NAMALWA (cell line): ENCODE measurements around the gene PTPN1.

Experiments used
- DNase-seq: peaks from one replicate; pipeline ENCODE4 v3.0.0-alpha.2; 2015; ENCODE audit warnings: low spot score

The PTPN1 gene

DNA sequence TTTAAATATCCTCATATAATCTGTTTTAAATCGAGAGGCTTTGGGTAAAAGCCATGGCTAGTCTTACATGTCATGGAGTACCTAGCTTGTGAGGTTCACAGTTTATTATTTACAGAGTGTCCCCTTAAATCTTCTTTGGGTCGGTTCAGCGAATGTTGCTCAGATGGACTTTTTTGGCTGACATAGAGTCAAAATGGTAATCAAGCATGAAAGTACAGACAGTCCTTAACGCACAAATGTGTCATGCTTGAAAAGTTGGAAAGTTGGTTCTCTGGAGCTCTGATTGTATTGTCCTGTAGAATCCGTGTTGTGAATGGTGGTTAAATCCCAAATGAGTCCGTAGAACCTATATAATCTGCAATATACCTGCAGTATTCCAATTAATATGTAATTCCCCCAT lies 22.0 kb downstream of the PTPN1 start:
- no peak for DNase-seq

DNA sequence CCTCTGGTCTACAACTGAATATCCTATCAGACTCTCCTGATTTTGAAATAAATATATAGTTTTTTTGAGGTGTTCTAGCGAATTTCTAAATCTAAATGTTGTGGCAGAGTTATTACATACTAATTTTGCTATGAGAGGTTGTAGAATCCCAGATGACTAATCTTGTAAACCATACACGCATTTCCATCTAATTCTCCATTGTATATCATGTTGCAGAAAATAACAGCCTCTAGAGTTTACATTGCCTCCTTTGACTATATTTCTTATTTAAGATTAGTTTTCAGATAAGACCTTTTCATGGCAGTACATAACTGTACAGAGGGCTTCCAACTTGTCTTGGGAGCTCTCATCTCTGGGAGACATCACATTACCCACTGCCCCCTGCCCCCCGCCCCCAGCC lies 22.9 kb downstream of the PTPN1 start:
- DNase-seq = no peak

DNA sequence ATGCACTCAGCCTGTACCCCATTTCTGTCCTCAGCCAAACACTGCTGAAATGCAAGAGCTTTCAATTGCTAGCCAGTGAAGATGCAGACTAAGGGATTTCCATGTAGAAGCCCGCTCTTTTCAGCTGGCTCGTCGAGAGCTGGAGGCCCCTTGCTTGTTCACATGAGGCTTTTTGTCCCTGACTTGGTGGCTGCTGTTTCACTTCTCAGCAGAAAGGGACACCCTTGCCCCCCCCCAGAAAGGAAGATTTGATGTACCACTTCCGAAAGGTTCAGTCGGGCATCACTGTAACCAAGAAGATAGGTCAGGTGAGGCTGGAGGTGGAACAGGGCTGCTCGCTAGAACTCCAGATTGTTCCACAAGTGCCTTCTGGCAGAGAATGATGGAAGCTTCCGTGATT lies 23.3 kb downstream of the PTPN1 start:
- no peak for DNase-seq

DNA sequence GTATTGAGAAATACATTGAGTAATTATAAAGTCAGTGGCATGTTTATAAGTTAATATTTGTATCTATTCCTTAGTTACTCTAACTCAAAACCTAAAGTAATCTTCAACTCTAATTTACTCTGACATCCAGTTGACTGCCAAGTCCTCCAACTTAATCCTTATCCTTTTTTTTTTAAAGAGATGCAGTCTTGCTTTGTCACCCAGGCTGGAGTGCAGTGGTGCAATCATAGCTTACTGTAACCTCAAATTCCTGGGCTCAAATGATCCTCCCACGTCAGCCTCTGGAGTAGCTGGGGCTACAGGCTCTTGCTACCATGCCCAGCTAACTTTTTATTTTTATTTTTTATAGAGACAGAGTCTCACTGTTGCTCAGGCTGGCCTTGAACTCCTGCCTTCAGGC lies 24.4 kb downstream of the PTPN1 start:
- DNase-seq = no peak

DNA sequence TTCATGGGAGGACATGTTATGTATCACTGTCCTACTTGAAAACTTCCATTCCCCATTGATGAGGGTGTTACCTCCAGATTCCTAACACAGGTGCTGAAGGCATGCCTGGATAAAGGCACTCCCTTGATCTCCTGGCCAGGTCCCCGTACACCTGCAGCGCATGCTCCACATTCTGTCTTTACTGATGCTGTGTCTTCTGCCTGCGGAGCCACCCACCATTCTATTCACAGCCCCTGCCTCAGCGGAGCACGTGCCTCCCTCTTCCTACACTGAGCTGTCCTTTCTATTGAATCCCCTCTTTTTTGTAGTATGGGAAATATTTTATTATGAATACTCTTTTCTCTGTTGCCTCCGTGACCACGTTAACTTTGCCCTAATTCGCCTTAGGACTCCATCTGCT lies 25.0 kb downstream of the PTPN1 start:
- DNase-seq = no peak

DNA sequence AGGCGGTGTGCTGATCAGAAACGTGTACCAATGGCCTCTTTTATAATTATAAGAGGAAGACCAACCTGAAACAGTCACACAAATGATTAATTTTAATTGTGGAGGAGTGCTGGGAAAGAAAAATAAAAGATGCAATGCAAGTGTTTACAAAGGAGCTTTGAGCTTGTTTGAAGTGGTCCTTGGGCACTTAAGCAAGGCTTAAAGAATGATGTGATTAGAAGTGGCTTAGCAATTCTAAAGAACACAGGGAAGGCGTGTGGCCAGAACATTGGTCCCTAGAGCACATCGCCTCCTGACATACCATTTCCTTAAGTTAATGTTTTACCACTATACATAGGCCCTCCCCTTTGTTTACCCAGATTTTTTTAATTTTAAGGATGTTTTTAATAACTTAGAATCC lies 26.1 kb downstream of the PTPN1 start:
- DNase-seq = no peak

DNA sequence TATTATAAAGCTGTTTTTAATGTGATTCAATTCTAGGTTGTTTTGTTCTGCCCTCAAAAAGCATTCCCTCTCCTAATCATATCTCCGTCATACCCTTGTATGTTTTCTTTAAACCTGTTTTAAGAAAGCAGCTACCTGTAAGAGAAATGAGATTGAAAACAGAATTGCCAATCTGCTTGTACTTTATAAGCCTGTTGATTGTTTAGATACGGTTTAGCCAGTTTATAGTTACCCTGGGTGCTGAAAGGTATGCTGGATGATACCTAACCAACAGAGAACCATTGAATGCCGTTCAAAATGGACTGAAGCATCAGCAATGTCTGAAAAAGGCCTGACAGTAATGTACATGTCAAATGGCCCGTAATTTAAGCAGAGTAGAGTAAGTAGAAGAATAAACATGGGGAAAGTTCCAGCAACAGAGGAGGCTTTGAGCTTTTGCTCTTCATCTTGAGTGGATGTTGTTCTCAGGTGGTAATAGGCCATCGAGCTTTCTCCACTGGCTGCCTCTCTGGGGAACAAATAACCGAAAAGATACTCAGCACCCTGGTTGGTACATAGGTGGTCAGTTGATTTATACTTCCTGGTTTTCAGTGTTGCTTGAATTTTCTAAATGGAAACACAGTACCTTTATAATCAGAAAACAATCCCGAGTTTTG lies 27.5 kb downstream of the PTPN1 start:
- DNase-seq = no peak

DNA sequence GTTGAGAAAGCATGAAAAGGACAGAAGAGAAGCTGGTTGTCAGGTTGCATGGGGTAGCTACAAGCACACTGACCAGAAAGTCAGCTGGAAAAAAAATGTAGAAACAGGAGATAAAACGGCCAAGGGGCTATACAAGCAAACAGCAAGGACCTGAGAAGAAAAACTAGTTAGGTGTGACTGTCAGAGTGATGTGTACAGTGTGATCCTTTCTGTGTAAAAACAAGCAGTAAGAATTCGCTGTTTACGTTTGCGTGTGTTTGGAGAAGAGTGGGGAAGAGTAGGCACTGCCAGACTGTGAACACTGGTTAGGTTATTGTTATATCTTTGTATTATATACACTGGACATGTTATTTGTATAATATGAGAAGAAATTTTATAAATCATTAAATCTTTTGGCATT lies 28.1 kb downstream of the PTPN1 start:
- DNase-seq = no peak

DNA sequence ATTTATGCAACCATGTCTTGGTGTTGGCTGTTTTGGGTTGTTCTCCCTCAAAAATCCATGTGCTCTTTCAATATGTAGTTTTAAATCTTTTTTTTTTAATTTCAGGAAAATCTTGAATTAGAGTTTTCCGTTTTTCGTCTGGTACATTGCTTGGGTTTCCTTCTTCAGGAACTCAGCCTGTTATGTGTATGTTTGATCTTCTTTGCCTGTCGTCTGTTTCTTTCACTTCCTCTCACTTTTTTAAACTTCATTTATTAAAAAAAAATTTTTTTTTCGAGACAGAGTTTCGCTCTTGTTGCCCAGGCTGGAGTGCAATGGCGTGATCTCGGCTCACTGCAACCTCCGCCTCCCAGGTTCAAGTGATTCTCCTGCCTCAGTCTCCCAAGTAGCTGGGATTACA lies 29.6 kb downstream of the PTPN1 start:
- DNase-seq = peak; percentile 56

DNA sequence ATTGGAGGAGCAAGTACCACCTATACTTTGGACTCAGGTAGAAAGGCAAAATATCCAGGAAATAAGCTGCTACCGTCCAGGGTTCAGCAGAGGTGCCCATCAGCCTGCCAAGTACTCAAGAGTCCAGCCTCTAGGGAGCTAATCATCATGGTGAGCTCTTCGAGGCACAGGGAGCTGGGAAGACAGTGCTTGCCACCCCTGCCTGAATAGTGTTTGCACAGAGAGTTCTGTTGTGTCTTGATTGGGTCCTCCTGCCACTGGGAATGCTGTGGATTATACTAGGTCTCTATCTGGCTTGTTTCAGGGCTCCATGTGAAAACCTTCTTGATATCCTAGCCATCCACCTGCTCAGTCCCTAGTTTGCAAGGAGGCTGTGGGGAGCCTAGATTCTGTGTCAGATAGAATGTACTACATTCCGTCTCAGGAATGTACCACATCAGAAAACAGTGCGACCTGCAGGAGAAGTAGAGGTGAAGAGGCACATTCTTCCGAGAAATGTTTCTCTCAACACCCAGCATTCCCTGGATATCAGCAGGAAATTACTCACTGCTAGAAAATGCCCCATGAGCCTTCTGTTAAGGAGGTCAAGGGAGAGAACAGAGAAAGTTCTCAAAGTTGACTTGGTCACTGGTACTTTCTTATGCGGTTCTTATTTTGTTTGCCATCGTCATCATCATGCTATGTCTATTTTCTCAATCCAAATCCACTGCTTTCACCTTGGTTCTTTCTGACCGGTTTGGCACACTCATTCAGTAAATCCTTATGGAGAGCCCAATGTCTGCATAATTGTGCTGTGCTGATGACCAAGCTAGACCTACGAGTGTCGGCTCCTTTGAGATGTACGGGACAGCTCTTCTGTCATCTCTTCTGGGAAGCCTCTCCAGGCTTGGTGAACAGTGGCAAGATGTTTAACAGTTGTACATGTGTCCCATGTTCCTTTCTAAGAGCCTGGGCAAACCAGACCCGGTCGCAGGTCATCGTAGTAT lies 30.7 kb downstream of the PTPN1 start:
- no peak for DNase-seq

DNA sequence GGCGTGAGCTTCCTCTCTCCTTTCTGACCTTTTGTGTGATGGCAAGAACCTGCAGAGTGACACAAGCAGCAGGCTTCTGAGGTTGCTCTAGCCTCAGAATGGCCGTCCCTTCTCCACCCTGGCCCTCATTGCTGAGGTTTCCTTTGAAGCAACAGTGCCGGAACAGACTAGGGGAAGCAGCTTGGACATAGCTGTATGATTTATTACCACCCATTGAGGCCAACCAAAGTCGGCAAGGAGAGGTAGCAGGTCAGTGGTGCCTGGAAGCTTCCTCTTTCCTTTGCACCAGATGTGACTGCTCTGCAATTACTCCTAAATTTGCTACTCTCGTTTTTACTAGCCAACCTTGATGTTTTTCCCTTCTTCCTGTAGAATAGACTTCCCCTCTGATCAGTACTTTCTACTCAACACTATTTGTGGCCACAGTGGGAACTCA lies 31.4 kb downstream of the PTPN1 start:
- DNase-seq = peak; percentile 77

DNA sequence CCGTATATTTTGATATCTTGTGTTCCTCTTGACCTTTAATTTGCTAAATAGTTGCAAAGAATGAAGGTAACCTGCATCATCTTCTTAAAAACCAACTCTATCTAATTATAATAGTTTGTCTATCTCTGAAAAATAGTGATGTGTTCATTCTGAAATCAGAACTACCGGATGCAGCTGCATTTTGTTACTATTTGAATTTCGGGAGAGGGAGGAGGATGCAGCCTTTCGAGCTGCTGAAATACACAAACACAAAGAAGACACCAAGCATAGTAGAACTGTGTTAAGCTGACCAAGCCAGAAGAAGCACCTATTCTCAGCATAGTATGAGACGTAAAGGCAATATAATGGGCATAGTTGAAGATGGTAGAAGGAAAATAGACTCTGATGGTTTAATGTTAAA lies 33.1 kb downstream of the PTPN1 start:
- DNase-seq = peak; percentile 61

DNA sequence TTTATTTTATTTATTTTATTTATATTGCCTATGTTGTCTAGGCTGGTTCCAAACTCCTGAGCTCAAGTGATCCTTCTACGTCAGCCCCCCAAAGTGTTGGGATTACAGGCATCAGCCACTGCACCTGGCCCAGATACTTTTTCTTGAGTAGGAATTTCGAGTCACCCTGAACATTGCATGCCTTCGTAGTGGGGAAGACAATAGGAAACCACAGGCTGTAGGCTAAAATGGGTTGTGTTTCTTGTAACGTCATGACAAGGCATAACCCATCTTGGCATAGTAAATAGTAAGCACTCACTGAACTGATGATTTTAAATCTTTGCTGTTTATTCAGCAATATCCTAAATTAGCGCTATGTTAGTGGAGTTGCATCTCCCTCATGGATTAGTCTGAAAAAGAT lies 34.9 kb downstream of the PTPN1 start:
- no peak for DNase-seq

DNA sequence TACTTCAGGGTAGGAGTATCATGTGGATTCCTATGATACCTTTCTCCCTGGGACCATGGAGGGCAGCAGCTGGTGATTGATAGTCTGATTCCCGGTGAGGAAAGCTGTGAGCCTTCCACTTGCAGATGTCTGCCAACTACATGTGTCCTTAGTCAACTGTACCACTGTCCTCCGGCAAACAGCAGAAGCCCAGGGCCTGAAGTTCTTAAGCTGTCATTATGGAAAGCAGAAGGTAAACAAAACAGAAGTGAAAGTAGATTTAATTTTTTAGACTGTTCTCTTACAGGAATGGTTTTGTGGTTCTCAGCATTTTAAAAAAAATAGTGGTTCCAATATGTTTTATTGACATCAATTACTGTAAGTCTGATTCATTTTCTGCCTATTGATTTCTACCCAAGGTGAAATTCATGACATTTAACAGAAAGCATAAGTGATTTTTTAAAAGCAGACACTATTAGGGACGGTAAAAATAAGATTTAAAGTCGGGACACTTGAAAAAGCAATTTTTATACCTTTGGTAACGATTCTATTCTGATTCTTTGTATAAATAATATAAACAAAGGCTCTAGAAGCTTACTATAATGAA lies 36.6 kb downstream of the PTPN1 start:
- peak; percentile 73 for DNase-seq

DNA sequence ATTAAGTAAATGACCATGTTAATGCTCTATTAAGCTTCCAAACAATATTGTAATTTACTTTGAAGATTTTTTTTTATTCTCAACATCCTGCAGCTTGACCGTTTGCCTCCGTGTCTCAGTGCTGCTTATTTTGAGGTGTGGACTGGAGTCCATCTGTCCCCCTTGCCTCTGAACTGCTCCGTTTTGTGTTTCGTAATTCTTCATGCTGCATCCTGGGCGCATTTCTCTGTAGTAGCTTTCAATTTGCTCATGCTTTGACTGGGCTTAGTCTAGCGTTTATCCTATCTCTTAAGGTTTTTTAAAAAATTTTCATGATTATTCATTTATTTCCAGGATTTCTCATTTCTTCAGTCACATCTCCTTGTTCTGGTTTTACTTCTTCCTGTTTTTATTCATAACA lies 37.8 kb downstream of the PTPN1 start:
- DNase-seq = no peak

DNA sequence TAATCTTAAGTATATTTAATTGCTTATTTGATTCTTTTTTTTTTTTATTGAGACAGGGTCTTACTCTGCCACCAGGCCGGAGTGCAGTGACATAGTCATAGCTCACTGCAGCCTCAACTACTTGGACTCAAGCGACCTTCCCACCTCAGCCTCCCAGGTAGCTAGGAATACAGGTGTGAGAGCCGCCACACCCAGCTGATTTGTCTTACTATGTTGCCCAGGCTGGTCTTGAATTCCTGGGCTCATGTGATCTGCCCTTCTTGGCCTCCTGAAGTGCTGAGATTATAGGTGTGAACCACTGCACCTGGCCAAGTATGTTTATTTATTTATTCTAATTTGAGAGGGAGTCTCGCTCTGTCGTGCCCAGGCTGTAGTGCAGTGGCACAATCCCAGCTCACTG lies 38.2 kb downstream of the PTPN1 start:
- DNase-seq = no peak

DNA sequence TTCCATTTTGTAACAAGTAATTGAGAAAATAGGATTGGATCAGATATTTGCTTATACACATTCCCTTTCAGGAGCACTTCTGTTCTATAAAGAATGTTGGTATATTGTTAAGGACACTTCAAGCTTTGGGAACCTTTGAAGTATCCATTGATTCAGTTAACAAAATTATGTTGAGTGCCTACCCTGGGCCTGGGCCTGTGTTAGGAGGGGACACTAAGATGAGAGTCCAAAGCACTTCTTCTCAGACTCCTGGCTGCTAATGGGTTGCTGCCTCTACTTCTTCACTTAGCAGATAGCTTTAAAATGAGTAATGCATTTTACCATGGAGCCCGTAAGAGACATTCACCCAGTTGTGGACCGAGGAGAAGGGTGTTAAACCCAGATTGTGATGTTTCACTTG lies 40.3 kb downstream of the PTPN1 start:
- DNase-seq = no peak

DNA sequence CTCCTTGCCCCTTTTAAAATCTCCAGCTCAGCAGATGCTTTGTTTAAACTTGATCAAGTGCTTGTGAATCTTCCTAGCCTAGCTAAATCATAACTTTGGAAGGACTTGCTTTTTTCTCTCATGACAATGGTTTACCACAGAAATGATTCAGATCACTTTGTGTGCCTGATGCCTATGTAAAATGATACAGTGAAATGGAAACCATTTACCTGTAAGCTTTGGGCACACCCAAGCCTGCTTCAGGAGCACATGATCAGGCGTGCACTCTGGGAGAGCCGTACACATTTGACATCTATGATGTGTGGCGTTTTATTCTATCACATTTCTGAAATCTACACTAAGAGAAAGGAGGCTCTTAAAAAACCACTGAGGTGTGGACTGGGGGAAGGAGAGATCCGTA lies 41.1 kb downstream of the PTPN1 start:
- no peak for DNase-seq

DNA sequence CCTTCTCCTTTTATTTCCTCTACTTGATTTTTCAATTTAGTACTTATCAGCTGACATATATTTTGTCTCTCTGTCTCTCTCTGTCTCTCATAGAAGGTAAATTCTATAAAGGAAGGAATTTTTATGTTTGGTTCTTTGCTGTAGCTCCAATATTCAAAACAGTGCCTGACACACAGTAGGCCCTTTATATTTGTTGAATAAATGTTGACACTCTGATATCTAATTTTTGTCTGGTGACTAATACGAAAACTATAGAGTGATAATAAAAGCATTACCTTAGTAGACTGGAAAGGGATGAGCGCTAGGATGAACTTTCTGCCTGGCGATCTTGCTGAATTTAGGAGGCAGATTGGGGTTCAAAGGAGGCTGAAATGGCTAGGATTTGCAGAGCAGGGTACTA lies 42.8 kb downstream of the PTPN1 start:
- DNase-seq = no peak

DNA sequence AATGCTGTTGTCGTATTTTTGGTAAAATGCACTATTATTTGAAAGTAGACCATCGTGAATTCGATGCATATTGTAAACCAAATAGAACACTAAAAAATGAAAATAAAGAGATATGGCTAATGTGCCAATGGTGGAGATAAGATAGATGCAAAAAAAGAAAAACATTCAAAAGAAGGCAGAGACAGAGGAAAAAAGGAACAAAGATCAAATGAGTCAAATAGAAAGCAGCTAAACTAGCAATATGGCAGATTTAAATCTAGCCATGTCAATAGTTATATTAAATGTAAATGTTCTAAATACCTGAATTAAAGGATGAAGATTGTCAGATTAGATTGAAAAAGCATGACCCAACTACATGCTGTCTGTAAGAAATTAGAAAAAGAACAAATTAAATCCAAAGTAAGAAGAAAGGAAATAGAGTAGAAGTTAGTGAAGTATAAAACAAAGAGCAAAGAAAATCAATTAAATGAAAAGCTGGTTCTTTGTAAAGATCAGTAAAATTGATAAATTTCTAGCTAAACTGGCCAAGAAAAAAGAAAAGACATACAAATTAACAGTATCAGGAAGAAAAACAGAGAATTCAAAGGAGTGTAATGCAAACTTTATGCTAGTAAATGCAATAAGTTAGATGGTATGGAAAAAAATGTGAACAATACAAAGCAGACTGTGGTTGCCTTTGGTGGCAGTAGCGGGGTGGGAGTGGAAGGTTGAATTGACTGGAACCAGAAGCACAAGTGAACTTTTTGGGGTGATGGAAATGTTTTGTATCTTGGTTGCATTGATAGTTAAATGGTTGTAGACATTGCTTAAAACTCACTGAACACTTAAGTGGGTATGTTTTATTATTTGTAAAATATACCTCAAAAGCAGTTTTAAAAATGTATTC lies 44.8 kb downstream of the PTPN1 start:
- DNase-seq = no peak

DNA sequence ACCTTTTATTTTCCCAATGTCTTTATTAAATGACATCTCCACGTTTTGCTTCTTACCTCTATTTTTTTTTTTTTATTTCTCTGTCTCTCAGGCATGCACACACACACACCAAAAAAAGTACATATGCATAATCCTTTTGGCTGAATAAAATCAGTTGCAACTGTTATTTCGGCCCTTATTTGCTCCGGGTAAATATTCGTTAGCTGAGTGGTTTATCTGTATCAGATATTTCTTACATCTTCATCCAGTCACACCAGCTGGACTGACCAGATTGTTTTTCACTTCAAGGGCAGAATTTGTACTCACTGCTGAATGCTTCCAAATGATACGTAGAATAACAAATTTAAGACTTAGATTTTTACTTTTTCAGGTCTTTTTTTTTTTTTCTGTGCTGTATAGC lies 45.5 kb downstream of the PTPN1 start:
- no peak for DNase-seq

DNA sequence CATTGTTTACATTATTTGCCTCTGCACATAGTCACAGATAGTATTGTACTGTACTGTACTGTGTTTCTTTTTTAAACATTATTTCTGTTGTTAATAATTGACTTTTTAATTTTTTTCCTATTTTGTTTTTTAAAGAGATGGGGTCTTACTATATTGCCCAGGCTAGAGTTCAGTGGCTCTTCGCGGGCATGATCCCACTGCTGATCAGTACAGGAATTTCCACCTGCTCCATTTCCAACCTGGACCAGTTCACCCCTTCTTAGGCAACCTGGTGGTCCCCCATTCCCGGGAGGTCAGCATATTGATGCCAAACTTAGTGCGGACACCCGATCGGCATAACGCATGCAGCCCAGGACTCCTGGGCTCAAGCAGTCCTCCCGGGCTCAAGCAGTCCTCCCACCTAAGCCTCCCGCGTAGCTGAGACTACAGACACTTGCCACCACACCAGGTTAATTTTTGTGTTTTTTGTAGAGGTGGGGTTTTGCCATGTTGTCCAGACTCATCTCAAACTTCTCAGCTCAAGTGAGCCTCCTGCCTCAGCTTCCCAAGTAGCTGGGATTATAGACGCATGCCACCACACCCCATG lies 47.5 kb downstream of the PTPN1 start:
- no peak for DNase-seq
